ENCODE data around the gene LRMDA.
A peak's percentile ranks its signal among the peaks of the same experiment; 100 is the strongest.

LRMDA gene

DNA sequence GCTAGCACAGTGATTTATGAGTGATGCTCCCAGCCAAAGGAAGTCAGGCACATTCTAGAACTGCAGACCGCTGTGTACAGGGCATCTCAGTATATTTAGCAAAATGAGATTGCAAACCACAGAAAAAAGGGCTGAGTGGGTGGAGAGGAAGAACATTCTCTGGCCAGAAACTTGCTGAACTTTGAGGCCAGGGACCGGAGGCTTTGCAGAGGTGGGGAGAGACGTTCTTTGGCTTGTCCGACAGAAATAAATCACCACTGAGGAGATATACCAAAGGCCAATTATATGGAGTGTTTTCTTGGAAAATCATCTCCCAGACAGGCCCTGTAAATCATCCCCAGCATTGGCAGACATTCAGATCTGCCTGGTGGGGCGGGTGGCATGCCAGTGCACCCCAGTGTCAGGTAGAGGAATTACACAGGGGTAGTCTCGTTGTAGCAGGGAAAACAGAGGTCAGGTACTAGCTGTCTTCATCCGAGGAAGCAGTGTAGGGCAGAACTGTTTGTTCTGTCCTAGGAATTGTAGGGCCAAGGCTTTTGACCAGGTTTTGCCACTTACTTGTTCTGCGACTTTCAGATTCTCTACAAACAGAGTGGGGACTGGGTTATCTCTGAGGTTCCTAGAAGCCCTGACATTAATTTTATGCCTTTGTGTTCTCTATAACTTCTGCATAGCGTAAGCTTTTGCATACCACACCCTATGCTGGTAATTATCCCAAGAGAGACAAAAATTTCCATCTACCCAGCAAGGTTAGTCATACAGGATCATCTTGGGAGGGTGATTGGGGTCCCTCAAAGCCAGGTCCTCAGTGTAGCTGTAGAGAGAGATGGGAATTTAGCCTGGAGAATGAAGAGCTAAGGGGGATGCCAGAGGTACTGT, 655.6 kb downstream of the LRMDA start:
- DNase-seq (ENCODE audit: low spot score): no peak

DNA sequence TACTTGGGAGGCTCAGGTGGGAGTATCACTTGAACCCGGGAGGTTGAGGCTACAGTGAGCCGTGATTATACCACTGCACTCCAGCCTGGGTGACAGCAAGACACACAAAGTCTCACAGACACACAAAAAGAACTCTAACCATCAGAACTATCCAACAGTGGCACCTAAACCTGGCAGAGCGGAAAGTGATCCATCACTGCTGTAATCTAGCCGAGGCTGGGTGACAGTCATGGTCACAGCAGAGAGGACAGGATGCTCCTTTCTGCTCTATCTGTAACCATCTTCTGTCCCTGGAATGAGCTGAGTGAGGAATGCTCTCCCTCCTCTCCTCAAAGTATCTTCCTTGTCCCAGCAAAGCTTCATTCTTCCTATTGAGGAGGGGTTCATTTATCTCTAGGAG, 656.6 kb downstream of the LRMDA start:
- DNase-seq (ENCODE audit: low spot score): no peak

DNA sequence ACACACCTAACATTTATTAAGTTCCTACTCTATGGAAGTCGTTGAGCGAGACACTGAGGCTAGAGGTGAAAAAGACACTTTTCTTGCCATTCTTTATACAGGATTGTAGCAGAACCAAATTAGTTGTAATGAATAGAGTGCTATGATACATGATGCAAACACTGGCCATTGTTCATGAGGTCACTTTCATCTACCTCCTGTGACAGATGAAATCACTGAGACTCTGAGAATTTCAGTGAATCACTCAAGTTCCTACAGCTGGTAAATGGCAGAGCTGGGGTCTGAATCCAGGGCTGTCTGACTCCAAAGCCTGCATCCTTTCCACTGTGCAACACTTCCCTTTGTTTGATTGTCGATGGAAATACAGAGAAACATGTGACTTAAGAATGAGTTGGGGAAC, 657.6 kb downstream of the LRMDA start:
- DNase-seq (ENCODE audit: low spot score): no peak

DNA sequence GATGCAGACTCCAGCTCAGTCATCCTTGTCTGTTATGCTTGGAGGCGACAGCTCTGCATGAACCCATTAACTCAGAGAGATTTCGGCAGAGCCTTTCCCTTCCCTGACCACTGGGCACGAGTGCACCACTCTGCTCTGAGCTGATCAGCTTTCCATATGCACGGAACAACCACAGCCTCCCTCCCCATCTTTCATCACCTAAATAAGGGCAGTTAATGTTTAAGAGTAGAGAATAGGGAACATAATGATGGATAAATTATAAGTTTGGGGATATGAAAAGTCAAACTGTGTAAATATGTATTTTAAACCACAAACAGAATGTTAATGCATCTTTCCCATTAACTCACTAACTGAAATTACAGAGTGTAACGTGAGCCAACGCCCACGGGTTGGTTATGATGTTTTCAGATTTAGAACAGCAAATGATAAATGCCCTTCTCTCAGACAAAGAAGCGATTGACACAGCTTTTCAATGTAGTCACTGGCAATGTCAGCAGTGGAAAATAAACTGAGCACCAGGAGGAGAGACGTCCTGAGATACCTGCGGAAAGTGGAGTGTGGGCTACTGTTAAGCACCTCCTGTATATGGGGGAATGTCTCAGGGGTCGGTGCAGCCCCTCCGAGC, 658.2 kb downstream of the LRMDA start:
- DNase-seq (ENCODE audit: low spot score): no peak

DNA sequence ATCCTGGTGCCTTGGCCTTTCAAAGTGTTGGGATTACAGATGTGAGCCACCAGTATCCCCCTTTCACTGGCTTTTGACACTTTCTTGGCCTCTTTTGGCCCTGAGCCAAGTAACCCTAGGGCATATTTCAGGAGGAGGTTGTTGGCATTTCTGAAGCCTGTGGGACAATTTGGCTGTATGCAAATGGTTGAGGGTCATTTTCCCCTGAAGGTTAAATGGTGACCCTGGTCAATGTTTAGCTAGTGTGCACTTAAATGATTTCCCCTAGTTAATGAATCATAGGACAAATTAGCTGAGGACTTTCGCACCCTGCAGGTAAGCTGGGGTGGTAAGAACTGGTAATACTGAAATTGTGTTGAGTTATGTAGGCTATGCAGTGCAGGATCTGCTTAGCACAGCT, 660.5 kb downstream of the LRMDA start:
- DNase-seq (ENCODE audit: low spot score): no peak

DNA sequence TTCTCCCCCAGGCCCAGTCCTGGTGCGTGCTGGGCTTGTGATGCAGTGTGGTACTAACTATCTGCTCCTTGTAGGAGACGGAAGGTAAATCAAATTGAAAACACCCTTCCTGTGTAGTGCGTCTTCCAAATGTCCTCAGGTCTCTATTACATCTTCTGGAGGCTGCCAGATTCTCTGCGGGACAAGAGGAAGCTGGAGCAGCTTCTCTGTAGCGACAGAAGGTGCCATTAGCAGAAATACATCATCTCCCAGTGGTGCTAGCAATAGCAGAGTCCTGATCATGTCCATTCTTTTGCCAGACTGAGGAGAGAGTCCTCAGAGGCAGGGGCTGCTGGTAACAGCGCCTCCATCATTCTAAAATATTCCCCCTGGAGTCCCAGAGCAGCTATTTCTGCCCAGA, 675.2 kb downstream of the LRMDA start:
- DNase-seq (ENCODE audit: low spot score): peak; percentile 84

DNA sequence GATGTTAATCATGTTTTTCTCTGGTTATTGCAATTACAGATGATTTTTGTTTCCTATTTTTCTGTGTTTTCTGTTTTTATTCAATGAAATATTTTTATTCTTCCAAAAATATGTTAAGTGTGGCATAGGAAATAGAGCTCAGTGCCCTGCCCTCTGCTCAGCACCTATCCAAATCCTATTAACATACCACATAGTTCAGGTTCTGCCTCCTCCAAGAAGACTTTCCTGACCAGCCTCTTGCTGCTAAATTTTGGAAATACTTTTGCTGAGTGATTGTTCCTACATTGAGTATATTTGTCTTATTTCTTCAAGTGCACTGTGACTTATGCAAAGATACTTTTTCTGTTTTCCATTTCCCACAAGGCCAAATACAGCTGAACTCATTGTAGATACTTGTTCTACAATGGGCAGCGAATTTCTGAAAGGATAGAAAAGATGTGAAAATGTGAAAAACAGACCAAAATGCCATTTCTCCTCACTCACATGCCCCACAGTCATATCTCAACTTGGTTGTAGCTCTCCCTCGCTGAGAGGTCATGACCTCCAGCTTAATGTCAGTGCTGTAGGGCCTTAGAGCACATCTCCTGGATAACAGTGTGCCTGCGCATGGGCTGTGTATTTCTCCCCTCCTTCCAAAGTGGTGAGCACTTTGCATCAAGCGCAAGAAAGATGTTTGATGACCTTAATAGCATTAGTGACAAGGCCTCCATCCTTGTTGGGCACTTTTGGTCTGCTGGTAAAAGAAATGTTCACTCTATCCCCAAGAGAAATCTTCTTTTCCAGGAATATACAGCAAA, 677.3 kb downstream of the LRMDA start:
- no peak for DNase-seq (ENCODE audit: low spot score)

DNA sequence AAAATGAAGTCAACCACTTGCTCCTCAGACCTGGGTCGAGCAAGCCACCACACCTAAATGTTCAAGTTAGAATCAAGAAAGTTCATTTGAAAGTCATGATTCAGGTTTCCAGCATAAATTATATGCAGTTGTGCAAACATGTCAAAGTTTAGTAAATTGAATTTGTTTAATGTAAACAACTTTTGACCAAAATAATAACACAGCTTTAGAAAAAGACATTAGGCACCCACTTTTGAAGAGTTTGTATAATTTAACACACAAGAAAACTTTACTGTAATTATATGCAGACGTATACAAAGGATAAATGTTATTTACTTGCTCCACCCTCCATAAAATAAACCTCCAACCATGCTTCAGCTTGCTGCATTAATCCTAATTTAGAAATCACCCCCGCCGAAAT, 680.0 kb downstream of the LRMDA start:
- no peak for DNase-seq (ENCODE audit: low spot score)

DNA sequence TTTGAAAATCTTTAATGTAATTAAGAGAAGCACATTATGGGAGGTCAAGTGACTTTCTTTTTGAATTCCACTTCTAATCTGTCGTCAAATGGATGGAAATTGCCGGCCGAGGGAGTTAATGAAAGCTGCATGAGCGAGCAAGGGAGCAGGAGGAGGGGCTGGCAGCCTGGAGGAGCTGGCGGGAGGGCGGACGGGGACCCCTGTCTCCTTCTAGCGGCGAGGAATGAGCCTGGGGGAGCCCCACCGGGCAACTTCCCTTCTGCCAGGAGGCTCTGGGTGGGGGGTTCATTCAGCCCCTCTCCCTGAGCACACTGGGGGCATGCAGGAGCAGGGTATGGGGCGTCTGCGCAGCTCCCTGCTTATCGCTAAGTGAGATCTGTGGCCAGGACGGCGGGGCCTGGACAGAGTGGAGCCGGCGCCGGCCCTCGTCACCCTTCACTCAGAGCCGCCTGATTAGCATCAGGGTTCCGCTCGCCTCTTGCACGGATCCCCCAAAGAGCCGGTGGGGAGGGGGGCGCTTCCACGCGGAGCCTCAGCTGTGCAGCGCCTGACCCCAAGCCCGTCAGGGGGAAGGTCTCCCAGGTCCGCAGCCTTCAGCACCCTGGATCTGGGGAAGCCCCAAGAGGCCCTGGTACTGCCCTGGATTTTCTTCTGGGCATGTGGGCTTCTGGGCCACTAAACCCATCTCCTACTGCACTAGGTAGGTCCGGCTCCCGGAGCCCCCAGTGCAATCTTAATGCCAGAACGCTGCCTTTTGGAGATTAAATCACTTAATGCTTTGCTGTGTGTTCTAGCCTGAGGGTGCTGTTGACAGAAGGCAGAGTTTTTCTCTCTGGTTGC, 680.8 kb downstream of the LRMDA start:
- DNase-seq (ENCODE audit: low spot score): no peak

DNA sequence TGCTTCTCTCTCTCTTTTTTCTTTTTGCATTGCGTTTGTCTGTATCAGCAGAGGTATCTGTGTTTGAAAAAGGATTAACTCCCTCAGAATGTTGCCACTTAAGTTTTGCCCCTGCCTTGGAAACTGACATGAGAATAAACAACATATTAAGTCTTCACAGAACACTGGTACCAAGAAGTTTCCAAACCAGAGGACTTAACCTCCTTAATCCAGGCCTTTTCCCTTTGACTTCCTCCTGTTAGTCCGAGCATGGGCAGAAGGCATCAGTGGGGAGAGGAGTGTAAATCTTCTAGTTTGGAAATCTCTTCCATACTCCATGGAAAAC, 681.4 kb downstream of the LRMDA start:
- no peak for DNase-seq (ENCODE audit: low spot score)

DNA sequence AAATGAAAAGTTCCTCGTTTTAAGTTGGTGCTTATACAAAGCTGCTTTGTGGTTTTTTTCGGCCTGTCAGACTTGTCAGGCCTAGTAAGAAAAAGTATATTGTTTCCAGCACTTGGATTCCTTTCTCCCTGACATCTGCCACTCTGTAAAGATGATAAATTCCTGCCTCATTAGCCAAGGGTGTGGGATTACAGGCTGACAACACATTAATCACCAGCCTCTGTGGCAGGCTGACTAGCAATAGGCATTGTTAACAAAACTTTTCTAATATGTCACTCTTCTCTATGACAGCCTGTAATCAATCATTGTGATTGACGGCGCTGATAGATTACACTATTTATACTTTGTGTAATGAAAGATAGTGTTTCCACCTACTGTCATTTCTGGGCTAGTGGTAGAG, 682.5 kb downstream of the LRMDA start:
- DNase-seq (ENCODE audit: low spot score): no peak

DNA sequence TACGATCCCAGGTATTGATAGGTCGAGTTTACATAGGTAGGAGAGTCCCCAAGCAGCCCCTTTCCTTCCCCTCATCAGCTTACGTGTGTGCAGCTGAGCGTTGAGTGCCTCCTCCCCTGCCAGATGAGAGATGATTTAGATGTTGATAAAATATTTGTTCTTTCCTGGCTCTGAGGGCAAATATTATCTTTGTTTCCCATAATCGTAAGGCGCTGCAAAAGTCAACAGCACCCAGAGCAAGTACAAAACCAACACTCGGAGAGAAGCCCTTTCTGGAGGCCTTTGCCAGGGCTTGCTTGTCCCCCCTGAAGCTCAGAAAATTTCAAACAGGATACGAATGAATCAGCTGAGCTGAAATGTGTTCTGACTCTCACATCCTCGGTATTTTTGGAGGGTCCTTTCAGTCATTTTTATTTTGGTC, 683.2 kb downstream of the LRMDA start:
- no peak for DNase-seq (ENCODE audit: low spot score)

DNA sequence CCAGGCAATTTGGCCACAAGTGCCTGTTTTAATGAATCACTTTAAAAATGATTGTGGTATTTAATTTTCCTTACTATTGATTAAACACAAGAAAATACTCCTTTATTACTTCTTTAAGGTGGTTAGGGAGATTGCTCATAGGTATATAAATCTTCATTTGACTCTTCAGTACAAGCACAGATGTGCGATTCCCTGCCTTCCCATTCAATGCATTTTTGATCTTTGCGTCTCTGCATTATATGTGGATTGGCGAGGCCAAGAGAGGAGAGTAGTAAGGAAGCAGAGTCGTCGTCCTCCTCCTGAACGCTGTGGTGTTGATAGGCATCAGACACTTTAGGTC, 683.7 kb downstream of the LRMDA start:
- DNase-seq (ENCODE audit: low spot score): no peak

DNA sequence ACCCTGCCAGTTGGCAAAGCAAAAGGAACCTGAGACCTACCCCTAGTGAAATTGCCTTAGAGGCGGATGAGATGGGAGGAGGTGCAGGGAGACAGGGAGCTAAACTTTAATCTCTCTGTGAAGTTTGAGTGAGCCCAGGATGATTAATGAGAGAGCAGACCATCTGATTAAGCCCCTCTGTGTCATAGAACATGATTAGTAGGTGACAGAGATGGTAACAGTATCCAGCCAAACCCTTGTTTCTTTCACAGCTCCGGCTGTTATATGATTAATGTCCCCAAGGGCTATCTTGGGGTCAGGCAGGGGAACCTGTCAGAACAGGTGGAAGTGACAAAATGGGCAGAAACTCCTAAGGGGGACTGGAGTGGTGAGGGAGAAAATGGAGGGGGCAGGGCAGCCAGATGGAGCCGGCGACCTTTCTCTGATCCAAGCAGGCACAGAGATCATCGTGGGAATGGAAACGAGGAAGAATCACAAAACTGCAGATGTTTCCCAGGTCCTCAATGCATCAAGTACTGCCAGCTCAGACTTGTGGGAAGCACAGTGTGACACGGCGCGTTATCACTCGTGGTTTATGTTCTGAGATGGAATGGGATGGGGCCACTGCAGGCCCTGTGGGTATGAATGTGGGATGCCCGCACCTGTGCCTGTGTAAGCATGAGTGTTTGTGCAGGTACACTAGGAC, 684.2 kb downstream of the LRMDA start:
- no peak for DNase-seq (ENCODE audit: low spot score)

DNA sequence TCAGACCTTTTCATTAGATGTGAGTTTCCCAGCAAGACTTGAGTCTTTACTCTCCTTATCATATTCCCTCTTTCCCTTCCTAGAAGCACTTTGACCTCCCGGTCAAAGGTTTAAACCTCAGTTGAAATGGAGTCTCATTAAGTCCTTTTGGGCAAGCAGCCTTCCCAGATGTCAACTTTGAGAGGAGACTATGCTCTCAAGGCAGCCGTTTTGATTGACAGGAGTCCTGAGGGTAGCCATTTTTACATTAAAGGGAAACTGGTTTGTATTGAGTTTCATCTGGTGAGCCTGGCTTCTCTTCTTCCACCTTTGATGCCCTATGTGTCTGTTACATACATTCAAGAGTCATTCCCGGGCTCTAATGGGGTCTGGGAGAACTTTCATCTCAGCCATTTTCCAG, 685.1 kb downstream of the LRMDA start:
- no peak for DNase-seq (ENCODE audit: low spot score)

DNA sequence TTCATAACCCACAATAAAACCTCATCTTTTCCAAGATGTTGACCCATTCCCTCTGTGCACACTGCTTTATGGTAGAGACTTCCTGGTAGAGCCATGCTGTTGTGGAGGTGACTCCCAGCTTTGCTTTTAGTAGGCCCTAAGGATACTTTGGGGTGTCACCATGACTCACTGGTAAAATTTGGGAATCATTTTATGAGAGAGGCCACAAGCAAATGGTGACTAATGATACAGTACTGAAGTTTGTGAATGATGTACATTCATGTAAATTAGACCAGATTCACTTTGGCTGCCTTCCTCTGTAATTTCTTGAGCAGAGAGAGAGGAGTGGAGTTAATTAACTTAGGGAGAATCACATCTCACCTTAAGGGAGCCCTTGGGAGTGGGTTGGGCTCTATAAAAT, 686.5 kb downstream of the LRMDA start:
- no peak for DNase-seq (ENCODE audit: low spot score)

DNA sequence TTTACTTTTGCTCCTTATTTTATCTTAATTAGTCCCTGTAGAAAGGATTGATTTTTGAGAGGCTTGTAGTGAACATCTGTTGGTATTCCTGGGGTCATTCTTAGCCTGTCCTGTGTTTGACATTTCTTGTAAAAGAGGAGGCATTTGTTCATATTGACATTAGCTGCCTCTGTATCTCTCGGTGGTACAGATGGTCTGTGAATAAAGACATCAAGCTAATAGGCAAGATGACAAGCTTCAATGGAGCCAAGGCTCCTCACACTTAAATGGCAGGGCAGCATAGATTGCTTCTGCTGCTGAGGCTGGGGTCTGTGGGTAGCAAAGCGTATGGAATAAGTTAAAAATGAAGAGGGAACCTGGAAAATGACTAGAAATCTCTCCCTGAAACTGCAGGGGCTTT, 687.6 kb downstream of the LRMDA start:
- no peak for DNase-seq (ENCODE audit: low spot score)

DNA sequence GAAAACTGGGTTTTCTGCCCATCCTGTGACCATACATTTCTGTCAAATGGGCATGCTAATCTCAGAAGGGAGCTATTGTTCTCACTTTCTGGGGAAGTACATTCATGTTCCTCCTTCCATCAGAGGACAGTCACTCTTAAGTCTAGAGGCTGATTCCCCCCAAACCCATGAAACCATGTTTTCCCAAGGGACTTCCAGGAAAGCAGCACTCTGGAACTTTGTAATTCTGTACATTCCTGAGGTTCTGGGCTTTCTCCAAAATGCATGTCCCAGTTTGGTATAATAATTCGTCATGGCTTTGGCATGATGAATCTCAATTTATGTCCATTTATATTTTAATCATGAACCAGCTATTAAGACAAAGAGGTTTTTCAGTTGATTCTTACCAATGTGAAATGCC, 688.1 kb downstream of the LRMDA start:
- no peak for DNase-seq (ENCODE audit: low spot score)

DNA sequence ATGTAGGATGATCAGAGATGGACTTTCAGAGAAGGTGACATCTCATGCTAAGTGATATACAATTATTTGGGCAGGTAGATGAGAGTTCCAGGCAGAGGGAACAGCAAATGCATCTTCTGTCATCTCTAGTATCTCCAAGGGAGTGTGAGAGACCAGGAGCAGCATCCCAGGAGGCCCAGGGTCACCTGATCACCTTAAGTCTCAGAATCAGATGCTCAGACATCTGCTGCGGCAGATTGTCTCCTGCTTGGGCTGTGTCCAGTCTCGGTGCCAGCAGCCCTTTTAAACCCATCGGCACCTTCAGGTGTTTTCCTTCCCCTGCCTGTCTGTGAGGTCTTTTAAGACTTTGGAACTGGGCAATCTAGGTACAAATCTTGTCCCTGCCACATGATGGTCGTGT, 690.6 kb downstream of the LRMDA start:
- peak; percentile 80 for DNase-seq (ENCODE audit: low spot score)

DNA sequence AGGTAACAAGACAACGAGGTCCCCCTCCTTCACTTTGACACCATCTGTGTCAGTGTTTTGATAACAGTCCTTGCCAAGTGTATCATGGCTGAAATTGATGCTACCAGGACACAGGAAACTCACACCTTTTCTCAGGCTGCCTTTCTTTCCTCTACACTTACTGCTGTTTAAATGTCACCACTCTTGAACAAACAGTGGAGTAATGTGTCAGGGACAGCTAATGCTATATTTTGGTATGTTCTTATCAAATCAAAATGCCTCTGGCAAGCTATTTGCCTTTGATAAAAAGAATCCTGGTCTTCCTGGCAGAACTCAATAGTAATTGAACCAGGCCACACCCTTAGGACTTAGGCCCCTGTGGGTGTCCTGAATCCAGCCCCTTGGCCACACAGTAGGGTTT, 692.9 kb downstream of the LRMDA start:
- DNase-seq (ENCODE audit: low spot score): peak; percentile 79

DNA sequence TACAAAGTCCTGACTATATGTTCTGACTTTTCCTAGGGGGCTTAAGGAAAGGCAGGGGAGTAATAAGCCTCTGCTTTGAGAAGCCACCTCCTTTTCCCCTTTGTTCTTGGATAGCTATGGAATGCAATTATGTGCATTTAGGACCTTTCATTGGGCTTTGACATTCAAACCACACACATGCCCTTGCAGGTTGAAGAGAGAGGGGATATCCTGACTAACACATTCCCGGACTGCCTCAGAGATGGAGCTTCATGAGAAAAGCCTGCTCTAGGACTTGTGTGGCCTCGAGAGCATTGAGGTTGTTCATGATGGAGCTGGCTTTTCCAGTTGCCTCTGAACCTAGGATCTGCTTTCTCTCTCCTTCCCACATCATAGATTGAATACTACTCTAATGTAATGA, 694.5 kb downstream of the LRMDA start:
- DNase-seq (ENCODE audit: low spot score): no peak

Data from cerebellar cortex (tissue), 1 donor.